Keratinocyte (primary cell): ENCODE measurements around the gene SPATS2L.

Source experiments
- EZH2 ChIP-seq: IDR thresholded peaks from one replicate; pipeline ENCODE4 v1.6.1; 2012; ENCODE audit warnings: inconsistent platforms, mild to moderate bottlenecking, low read length, moderate library complexity
- TF ChIP-seq, protein P1 (sequence below), 3 experiments: IDR thresholded peaks in 1 of 3; conservative IDR thresholded peaks in 1 of 3; optimal IDR thresholded peaks in 1 of 3; 2 replicates in 2 of 3; 3 replicates in 1 of 3; pipeline versions ENCODE3 to v1.5.1; 2011; ENCODE audit warnings: low read length in 3 of 3, mild to moderate bottlenecking in 3 of 3, moderate library complexity in 2 of 3, control low read depth in 1 of 3, inconsistent platforms in 1 of 3; ENCODE audit not compliant: insufficient read depth in 2 of 3; ENCODE audit errors: extremely low read depth in 1 of 3

DNA sequence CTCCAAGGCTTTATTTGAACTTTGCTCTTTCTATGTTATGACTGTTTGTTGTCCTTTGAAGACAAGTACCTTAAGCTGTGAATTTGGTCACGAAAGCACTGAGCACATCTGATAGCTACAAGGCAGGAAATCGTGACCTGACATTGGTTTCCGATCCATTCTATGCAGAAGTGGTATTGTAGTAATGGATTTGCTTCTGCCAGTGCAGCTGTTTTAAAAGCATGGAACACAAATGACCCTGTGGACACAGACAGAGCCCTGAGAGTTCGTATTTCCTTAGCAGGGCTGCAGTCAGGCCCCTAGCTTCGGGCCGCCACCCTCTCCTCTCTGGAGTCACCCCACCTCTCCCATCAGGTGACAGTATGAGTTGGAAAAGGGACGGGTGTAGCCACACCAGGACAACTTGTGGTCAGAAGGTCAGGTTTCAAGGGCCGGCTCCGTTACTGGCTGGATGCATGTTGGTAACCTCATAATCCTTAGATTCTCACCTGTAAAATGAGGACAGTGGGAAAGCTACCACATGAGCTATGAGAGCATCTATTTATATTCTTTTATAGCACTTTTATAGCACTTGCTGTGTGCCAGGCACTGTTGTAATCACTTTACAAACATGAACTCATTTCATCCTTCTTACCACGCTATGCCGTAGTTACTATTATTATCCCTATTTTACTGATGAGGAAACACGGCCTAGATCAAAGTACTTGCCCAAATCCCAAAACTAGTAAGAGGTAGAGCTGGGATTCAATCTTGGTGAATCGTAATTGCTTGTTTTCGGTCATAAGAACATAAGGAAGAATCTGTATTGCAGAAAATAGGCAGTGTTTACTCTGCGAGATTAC is 70.2 kb downstream of the SPATS2L start:
- TF ChIP-seq, protein P1, sequence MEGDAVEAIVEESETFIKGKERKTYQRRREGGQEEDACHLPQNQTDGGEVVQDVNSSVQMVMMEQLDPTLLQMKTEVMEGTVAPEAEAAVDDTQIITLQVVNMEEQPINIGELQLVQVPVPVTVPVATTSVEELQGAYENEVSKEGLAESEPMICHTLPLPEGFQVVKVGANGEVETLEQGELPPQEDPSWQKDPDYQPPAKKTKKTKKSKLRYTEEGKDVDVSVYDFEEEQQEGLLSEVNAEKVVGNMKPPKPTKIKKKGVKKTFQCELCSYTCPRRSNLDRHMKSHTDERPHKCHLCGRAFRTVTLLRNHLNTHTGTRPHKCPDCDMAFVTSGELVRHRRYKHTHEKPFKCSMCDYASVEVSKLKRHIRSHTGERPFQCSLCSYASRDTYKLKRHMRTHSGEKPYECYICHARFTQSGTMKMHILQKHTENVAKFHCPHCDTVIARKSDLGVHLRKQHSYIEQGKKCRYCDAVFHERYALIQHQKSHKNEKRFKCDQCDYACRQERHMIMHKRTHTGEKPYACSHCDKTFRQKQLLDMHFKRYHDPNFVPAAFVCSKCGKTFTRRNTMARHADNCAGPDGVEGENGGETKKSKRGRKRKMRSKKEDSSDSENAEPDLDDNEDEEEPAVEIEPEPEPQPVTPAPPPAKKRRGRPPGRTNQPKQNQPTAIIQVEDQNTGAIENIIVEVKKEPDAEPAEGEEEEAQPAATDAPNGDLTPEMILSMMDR (optimal IDR thresholded peaks at IDR 0.05 in 1 of 3, IDR thresholded peaks at IDR 0.05 in 1 of 3, conservative IDR thresholded peaks at IDR 0.05 in 1 of 3; ENCODE audit: extremely low read depth in 1 of 3, insufficient read depth in 2 of 3, low read length in 3 of 3) = no peak
- TF ChIP-seq EZH2 = no peak
